Right kidney (tissue), 1 donor: ENCODE measurements around the gene XRCC1.
"Not testable (repeated sequence)": the region's sequence is repeated elsewhere in the genome, so short reads cannot be mapped to it uniquely, and the experiment has no call there.

Experiments
- DNase-seq: peaks from one replicate; pipeline ENCODE4 v3.0.0-alpha.2; 2016

XRCC1 gene

DNA sequence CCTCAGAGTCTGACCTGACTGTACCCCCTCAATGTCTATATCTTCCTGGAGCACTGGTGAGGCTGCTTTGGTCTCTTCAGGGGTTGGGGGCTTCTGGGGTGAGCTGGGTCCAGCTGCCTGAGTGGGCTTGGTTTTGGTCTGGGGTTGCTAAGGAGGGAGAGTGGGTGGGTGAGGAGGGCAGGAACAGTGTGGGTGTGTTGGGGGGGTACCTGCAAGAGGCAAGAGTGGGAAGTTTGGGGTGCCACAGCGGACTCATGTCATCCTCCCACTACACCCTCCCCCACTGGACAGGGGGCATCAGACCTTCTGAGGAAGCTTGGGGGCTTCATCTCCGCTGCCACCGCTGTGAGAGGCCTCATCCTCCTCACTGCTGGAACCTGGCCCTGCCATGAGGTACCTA lies 28.7 kb downstream of the XRCC1 start:
- no peak for DNase-seq

DNA sequence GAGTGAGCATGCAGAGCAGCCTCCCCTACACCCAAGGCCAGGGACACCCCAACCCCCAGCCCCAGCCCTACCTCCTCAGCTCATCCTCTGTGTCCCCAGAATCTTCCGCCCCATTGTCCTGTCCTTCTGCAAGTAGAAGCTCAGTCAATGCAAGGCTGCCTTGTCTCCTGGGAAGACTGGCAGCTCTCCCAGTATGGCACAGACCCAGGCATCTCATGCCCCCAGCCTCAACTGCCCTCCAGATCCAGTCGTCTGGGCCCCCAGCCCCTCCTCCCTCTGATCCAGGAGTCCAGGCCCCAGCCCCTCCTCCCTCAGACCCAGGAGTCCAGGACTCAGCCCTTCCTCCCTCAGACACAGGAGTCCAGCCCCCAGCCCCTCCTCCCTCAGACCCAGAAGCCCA lies 29.3 kb downstream of the XRCC1 start:
- no peak for DNase-seq

DNA sequence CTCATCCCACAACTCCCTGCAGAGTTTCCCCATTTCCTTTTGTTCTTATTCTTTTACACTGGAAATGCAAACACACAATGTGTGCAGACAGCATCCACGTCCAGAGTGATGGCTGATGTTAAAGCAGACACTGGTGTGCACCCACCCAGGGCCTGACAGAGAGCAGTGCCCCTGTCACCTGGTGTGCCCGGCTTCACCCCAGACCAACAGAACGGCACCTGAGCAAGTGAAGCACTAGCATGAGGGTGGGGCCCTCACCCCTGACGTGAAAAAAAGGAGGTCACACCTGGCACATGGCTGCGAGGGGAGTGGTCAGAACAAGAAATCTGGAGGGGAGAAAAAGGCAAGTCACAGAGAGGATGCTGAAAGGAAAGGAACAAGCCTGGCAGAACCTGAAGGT lies 30.1 kb downstream of the XRCC1 start:
- no peak for DNase-seq

DNA sequence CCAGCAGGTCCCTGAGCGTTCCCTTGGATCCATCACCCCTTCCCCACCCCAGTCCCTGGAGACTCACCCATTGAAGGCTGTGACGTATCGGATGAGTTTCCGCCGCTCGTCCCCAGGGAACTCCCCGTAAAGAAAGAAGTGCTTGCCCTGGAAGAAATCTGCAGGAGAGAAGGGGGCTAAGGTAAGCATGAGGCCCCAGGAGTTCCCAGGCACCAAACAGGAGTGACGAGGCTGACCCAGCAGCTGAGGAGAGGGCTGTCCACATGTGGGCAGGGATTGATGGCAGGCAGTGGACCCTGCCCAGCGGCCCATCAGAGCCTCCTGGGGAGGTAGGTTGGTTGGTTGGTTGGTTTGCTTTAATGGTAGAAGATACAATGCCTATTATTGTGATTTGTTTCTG lies 31.2 kb downstream of the XRCC1 start:
- no peak for DNase-seq

DNA sequence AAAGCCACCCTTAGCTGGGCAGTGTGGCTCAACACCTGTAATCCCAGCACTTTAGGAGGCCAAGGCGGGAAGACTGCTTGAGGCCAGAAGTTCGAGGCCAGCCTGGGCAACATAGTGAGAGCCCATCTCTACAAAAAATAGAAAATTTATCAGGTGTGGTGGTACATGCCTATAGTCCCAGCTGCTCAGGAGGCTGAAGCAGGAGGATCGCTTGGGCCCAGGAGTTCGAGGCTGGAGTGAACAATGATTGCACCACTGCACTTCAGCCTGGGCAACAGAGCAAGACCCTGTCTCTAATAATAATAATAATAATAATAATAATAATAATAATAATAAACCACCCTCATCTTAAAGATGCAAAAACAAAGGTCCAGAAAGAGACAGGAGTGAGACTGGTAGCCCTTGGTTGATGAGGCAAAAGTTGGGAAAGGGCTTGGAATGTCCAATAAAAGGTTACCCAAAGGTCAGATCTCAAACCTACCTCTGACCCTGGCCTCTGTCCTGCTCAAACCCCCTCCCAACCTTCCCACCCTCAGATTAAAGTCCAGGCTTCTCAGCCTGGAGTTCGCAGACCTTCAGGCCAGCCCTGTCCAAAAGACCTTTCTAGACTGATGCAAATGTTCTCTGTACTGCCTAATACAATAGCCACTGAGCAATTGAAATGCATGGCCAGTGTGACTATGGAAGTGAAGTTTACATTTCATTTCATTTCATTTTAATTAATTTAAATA lies 33.2 kb downstream of the XRCC1 start:
- DNase-seq = no peak

DNA sequence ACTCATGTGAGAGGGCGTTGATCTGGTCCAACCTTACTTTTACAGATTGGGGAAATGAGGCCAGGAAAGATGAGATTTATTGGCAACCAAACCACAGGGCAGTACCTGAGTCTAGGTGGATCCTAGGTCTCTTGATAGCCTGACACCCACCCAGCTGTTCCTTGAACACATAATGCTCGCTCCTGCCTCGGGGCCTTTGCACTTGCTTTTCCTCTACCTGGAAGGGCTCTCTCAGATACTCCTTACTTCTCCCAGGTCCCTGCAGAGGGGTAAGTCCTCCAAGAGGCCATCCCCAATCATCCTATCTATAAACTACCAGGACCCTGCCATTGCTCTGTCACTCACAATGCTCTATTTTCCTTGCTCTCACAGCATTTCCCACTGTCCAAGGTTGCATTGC lies 34.9 kb downstream of the XRCC1 start:
- no peak for DNase-seq

DNA sequence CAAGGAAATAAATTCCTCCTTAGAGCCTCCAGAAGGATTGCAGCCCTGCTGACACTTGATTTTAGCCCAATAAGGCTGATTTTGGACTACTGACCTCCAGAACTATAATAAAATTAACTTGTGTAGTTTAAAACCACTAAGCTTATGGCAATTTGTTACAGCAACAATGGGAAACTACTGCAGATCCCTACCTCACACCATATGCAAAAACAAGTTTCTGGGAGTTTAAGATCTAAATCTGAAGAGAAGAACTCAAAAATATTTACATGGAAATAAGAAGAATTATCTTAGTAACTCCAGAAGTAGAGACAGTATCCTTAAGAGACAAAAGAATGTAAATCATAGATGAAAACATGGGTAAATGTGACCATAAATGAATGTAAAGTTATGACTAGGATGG lies 36.4 kb downstream of the XRCC1 start:
- DNase-seq = no peak

DNA sequence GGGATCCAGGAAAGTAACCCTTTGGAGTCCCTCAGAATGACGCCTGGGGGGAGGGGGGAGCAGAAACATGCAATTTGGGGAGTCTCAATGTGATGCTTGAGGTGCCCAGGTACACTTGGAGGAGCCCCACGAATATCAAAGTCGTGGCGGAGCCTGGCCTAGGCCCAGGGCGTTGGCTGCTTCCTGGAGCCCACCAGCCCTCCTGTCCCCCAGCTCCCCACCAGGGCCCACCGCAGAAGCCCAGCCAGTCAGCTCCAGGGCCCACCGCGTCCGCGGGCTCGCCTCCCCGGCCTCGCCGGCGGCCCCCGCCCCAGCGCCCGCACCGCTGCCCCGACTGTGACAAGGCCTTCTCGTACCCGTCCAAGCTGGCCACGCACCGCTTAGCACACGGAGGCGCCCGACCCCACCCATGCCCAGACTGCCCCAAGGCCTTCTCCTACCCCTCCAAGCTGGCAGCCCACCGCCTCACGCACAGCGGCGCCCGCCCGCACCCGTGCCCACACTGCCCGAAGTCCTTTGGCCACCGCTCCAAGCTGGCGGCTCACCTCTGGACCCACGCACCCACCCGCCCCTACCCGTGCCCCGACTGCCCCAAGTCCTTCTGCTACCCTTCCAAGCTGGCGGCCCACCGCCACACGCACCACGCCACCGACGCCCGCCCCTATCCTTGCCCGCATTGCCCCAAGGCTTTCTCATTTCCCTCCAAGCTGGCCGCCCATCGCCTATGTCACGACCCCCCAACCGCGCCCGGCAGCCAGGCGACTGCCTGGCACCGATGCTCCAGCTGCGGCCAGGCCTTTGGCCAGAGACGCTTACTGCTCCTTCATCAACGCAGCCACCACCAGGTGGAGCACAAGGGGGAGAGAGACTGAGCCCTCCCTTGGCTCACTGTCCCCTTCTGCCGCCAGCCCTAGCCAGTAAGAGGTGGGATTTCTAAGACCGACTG lies 40.2 kb downstream of the XRCC1 start:
- DNase-seq = peak; percentile 63

DNA sequence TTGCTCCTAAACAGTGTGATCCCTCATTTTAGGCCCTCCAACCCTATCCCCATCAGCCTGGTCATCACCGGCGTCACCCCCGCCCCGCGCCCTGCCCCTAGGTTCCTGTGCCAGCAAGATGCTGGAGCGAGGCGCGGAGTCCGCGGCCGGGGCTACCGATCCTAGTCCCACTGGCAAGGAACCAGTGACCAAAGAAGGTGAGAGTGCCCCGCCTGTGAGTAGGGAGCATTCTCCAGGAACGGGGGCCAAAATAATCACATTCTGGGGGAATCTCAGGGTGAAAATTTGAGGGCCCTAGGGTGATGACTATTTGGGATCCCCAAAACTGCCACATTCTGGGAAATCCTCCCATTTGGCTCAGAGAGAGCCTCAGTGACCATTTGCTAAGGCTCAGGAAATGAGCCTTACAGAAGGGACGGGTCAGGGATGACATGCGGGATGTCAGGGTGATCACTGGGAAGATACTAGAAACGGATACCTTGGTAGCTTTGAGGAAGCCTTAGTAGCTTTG lies 41.0 kb downstream of the XRCC1 start:
- DNase-seq = no peak

DNA sequence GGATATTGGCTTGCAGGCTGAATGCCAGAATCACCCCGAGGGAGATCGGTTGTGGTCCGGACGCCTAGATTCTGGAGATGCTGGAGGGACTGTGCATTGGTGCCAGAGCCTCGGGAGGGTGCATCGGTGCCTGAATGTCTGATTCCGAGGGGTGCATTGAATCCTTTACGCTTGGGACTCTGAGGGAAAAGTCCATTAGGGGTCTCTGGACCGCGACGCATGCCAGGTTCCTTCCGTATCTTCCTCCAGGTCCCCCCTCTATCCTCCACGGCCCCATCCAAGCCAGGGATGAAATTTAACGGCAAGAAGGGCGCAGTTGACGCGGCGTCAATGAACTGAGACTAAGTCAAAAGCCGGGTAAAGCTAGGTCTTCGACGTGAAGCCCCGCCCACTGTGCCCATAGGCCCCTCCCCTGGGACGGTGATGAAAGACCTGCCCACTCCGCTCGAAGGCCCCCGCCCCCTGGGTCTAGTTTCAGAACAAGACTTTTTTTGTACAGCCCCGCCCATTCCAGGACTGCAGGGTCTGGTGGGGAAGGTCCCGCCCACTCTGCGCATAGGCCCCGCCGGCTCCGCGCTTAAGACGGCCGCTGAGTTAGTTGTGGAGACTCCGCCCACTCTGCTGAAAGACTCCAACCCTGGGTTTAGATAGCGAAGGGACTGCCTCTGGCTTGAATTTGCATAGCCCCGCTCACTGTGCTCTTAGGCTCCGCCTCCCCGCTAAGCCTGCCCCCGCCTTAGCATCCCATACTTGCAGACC lies 41.6 kb downstream of the XRCC1 start:
- peak; percentile 88 for DNase-seq

DNA sequence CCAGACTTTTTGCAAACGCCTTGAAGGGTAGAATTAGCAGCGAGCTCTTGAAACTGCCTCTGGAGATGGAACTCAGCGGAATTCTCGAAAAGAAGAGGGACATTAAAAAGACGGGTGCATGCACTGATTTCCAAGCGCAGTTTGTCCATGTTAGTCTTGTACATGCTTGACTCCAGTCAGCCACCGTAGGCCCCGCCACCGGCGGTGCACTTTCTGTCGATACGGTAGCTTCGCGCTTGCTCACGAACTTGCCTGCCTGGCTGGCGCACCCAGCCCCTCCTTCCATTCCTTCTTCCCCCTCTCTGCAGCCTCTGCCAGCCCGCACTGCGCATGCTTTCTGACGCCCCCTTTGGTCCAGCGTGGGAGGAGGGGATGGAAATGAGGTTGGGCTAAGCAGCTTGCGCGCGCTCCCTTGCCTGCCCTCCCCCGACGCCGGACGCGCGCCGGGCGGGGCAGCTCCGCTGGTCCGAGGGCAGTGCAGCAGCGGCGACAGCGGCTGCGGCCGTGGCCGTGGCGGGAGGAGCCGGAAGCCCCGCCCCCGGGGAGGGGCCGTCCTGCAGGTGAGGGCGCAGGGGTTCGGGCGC lies 42.3 kb downstream of the XRCC1 start, which contains the start of gene ZNF575:
Gene ZNF575 (plus strand): TSS at position 227 of the 584 bp plus-strand sequence. CDS start 1,235 bp downstream, outside the sequence.
- DNase-seq = peak; percentile 95

DNA sequence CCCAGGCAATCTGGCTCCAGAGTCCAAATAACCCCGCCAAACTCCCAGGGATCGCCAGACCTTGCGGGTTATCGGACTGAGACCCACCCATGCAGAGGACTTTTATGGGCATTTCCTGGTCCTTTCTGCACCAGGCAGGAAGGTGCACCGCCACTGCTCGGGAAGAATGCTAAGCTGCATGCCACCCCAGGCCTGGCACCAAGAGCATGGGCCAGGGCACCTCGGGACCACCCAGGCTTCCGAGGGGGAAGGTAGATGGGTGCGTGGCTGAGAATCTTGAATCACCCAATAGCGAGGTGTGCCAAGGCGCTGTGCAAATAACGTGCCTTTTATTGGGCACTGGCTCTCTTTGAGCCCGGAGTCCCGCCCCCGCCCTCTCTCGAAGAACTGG lies 42.8 kb downstream of the XRCC1 start:
- no peak for DNase-seq

DNA sequence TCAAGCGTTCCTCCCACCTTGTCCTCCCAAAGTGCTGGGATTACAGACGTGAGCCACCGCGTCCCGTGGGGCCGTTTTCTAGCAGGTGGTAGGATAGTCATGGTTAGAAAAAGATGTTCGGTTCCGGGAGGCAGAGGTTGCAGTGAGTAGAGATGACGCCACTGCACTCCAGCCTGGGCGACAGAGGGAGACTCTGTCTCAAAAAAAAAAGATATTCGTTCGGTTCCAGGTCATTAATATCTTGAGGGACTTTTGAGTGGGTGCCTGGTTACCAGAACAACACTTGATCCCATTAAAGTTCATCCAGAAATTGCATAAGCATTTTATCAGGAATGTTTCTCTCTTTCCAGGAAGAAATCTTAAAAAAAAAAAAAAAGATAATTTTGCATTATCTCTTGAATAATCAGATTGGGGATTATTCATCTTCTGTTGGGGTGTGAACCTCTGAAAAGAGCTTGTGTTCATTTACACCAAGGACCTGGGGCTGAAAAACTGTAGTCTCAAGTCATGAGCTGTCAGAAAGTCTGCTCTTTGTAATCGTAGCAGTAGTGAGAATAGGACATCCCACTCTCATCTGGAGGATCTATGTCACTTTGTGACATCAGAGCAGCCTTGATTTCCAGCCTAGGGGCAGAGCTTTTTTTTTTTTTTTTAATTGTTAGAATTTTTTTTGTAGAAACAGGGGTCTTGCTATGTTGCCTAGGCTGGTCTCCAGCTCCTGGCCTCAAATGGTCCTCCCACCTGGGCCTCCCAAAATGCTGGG lies 47.3 kb downstream of the XRCC1 start:
- DNase-seq = peak; percentile 31

DNA sequence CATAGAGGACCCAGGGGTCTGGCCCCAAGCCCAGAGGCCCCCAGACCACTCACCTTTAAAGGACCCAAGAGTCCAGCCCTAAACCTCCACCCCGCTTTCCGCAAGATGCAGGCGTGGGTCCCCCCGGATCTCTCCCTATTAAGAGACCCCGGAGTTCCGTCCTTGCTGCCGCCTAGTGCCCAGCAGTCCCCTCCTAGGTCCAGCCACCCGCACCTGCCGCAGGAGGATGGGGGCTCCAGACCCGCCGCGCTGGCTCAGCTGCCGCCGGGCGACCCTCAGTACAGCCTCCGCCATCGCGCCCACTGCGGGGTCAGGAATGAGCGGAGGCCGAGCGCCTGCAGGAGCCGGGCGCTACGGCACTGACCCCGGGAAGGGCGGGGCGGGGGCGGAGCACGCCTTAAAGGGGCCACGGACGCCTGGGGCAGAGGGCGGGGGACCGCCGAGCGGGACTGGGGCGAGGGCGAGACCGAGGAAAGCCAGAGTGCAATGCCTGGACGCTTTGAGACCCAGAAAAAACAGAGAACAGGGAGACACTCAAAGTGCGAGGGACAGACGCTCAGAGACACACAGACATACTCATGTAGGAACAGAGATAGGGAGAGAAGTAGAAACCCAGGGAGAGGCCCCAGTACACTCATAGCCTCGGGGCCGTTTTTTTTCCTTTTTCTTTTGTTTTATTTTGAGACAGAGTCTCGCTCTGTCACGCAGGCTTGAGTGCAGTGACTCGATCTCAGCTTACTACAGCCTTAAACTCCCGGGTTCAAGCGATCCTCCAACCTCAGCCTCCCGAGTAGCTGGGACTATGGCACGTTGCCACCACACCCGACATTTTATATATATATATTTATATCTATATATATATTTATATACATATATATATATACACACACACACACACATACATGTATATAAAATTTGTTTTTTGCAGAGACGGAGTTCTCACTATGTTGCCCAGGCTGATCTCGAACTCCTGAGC lies 48.2 kb downstream of the XRCC1 start, which contains the start of gene ETHE1:
Gene ETHE1 (minus strand): TSS at position 318 of the 976 bp plus-strand sequence. CDS start 24 bp downstream, at position 294.
- DNase-seq = peak; percentile 84

DNA sequence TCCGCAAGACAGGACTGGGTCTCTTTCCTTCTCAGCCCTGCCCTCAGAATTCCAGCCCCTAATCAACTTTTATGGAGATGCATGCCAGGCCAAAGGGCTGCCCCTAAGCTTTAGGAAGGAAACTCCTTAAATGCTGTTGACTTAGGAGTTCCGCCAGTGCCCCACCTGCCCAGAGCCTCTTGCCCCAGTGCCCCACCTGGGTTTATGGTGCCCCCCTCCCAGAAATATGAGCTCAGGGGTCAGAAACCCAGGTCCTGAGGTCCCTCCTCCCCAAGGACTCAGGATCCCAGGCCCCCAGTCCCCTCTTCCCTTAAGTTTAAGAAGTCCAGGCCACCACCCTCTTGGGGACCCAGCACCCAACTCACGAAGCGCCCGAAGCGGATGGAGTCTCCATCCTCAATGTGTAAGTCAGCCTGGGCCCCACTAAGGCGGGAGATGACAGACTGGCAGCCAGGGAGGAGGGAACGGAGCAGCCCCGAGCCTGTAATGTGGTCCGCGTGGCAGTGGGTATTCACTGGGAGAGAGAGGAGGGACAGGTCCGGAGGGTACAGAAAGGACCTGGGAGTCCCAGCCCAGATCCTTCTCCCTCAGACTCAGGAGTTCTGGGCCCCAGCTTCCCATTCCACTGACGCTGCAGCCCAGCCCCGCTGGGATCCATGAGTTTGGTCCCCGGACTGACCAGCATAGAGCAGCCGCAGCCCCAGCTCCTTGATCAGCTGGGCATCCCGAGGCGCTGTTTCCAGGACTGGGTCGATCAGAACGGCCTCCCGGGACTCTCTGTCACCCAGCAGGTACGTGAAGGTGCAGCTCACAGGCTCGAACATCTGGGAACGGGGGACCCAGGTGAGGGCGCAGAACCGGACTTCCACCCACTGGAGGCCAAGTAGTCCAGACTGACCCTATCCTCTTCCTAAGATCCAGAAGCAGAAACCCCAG lies 49.2 kb downstream of the XRCC1 start:
- DNase-seq = peak; percentile 66

DNA sequence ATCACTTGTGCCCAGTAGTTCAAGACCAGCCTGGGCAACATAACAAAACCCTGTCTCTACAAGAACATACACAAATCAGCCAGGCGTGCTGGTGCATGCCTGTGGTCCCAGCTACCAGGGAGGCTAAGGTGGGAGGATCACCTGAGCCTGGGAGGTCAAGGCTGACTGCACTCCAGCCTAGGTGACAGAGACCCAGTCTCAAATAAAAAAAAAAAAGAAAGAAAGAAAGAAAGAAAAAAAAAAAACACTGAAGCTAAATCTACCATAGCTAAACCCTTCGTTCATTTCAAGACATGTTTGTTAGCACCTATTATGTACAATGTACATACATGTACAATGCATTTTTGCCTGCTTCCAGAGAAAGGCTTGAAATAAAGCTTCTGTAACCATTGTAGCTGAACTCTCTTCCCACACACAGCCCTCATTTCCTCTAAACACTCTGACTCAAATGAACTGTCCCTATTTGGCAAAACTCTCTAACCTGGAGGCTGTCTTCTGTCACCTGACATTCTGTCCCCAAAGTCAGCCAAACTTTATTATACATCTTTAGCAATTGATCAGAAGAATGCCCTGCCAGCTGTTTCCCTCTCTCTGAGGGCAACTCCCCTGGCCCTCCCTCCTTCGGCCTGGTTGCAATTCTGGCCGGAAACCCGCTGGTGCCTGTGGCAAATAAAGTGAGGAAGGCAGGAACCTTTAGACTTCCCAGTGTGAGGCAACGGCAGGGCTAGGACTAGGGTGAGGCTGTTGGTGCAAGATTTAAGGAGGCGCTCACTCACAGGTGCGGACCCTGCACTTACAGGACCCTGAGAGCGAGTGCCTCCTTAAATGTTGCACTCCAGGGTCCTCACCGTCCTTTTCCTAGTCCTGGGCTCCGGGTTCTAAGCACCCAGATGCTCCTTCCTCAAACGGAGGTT lies 50.1 kb downstream of the XRCC1 start:
- peak; percentile 55 for DNase-seq

DNA sequence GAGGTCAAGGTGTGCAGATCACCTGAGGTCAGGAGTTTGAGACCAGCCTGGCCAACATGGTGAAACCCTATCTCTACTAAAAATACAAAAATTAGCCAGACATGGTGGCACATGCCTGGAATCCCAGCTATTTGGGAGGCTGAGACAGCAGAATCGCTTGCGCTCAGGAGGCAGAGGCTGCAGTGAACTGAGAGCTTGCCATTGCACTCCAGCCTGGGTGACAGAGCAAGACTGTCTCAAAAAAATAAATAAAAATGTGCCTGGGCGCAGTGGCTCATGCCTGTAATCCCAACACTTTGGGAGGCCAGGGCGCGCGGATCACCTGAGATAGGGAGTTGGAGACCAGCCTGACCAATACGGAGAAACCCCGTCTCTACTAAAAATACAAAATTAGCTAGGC lies 51.6 kb downstream of the XRCC1 start:
- not testable (repeated sequence) for DNase-seq

DNA sequence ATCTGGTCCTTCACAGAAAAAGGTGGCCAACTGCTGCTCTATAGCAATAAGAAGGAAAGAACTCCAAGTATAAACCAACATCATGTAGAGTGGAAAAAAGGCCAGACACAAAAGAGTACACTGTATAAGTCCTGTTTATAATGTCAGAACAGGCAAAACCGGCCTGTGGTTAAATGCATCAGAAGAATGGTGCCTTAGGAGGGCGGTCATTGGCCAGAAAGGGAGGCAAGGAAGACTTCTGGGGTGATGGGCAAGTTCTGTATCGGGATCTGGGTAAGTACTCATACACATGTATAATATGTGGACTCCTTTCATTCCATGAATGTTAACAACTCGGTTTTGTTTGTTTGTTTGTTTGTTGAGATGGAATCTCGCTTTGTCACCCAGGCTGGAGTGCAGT lies 52.4 kb downstream of the XRCC1 start:
- no peak for DNase-seq
